Cardiac muscle cell (in vitro differentiated cells and primary cell): Measurements from ENCODE around the gene UBXN11. TPM values are rescaled to one million over a fixed set of nuclear protein-coding genes. Genes with fewer than 3 reads are reported as not detected.

Experiments used
- DNase-seq, 2 donors: peaks; one replicate each; pipeline versions ENCODE4 v3.0.0 to v3.0.0-alpha.2; 2010 to 2017; ENCODE audit warnings: low read depth in 1 of 2, low spot score in 1 of 2
- H3K27ac ChIP-seq: fragments of 200-600 bp; sonication (generic); 2 replicates; pipeline ENCODE4 v1.5.1; 2016
- H3K27me3 ChIP-seq: fragments of 200-600 bp; sonication (generic); 2 replicates; pipeline ENCODE4 v1.6.0; 2016; ENCODE audit warnings: control low read depth
- H3K36me3 ChIP-seq: fragments of 200-600 bp; sonication (generic); 2 replicates; pipeline ENCODE4 v1.5.1; 2016; ENCODE audit warnings: control low read depth
- H3K4me1 ChIP-seq: fragments of 200-600 bp; sonication (generic); 2 replicates; pipeline ENCODE4 v1.8.1; 2017; ENCODE audit warnings: low read depth, mild to moderate bottlenecking, mixed run types
- H3K4me3 ChIP-seq: fragments of 200-600 bp; sonication (generic); 2 replicates; pipeline ENCODE4 v1.5.1; 2016; ENCODE audit warnings: mild to moderate bottlenecking
- H3K9me3 ChIP-seq: fragments of 200-600 bp; sonication (generic); 2 replicates; pipeline ENCODE4 v1.5.1; 2017; ENCODE audit warnings: low read depth, mild to moderate bottlenecking, control low read depth
- polyA plus RNA-seq: library from polyadenylated mRNA; unstranded; fragments of >200 nt; fragmentation: Nextera tagmentation; extraction: Ambion mirVana; gene quantifications from 2 replicates; pipeline ENCODE4 v1.2.1, GENCODE V29; 2016
- total RNA-seq: library from RNA; depleted of rRNA; stranded (reverse); fragments of >200 nt; gene quantifications from 2 replicates; pipeline ENCODE4 v1.2.3, GENCODE V29; 2016
- TF ChIP-seq, protein P1 (sequence below): IDR thresholded peaks from 2 replicates; pipeline ENCODE4 v1.5.1; 2012; ENCODE audit warnings: low read depth, mild to moderate bottlenecking, low read length

The UBXN11 gene
- total and polyA plus RNA-seq, 2 experiments from 2014 or later: 21.1 to 41.3 TPM

DNA sequence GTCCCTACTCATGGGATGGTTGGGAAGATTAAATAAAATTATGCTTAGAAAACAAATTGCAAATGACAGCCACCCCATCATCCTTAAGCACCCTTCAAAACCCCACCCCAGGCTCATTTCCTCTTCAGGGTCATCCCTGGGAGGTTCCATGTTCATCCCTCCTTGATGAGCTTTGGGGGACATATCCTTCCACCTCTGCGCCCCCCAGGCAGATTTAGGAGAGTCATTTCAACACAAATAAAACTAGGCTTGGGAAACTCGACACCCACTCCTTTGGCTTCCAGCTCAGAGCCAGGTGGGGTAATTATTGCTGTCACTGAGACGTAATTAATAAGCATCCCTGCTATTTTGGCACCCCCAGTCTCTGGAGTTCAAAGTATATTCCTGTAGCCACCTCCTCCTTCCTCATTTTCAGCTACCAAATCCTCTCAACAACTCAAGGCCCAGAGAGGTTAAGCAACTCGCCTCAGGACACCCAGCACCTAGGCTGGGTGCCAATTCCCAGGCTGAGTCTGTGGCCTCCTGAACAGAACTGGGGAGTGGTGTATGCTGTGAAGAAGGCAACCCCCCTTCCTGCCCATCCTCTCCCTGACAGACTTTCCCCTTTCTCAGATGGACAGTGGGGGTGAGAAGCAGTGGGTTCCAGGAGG is 46.9 kb upstream of the UBXN11 start:
- no peaks in the 10 kb centered on the region for H3K9me3 ChIP-seq
- peaks cover 17% of the 10 kb centered on the region for H3K27me3 ChIP-seq
- peaks cover 10% of the 10 kb centered on the region for H3K4me1 ChIP-seq
- no peak overlapping the region for H3K27ac ChIP-seq
- DNase-seq: no peak
- no peaks in the 10 kb centered on the region for H3K36me3 ChIP-seq
- TF ChIP-seq, protein P1, sequence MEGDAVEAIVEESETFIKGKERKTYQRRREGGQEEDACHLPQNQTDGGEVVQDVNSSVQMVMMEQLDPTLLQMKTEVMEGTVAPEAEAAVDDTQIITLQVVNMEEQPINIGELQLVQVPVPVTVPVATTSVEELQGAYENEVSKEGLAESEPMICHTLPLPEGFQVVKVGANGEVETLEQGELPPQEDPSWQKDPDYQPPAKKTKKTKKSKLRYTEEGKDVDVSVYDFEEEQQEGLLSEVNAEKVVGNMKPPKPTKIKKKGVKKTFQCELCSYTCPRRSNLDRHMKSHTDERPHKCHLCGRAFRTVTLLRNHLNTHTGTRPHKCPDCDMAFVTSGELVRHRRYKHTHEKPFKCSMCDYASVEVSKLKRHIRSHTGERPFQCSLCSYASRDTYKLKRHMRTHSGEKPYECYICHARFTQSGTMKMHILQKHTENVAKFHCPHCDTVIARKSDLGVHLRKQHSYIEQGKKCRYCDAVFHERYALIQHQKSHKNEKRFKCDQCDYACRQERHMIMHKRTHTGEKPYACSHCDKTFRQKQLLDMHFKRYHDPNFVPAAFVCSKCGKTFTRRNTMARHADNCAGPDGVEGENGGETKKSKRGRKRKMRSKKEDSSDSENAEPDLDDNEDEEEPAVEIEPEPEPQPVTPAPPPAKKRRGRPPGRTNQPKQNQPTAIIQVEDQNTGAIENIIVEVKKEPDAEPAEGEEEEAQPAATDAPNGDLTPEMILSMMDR: no peak
- no peak overlapping the region for H3K4me3 ChIP-seq

DNA sequence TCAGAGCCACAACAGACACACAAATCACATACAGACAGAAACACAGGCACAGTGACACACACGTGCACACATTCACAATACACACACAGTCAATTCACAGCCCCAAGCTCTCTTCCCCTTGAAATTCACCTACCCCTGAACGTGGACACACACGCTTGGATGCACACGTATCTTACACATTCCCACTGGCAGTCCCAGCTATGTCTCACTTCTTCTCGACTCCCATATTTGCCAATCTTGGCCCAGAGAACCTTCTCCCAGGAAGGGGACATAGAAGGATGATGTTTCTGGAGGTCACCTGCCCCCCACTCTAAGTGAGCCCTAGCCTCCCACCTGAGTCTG is 45.9 kb upstream of the UBXN11 start:
- no peak overlapping the region for H3K4me3 ChIP-seq

DNA sequence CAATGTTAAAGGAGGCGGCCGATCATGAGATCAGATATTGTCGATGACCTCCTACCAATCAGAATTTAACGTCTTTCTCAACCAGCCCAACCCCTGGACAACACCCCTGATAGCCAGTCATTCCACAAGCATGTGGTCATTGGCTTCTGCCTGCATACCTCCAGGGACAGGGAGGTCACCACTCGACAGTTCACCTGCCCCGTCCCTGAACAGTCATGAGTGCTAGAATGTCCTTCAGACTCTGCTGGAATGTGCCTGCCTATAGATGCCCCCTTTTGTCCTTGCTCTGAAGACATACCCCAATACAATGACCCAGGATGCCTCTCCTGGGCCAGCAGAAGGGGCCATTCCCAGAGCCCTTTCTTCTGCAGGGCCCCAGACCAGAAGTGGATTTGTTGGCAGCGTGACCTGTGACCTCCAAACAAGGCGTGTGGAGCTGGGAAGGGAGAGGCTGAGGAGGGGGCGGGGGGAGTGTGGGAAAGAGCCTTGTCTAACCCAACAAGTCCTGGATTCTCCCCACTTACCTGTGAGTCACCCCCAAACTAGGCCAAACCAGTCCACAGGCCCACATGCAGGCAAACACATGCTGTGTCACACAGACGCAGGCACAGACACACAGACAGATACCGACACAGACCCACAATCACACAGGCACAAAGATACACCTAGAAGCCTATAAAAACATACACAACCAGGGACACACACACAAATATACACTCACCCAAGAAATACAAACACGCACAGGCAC is 45.3 kb upstream of the UBXN11 start:
- peaks cover 10% of the 10 kb centered on the region for H3K4me1 ChIP-seq
- H3K36me3 ChIP-seq: no peaks in the 10 kb centered on the region
- no peak overlapping the region for H3K27ac ChIP-seq
- peaks cover 1% of the 10 kb centered on the region for H3K27me3 ChIP-seq
- no peaks in the 10 kb centered on the region for H3K9me3 ChIP-seq
- no peak overlapping the region for H3K4me3 ChIP-seq
- no peak for DNase-seq
- TF ChIP-seq, protein P1: no peak

More for the DNA sequence above, 45.9 kb upstream of the UBXN11 start:
- Histone ChIP-seq H3K4me1 (peaks cover 10% of the 10 kb centered on the region), H3K27me3 (peaks cover 7% of the 10 kb centered on the region), H3K27ac (no peak overlapping the region), H3K36me3 (no peaks in the 10 kb centered on the region), H3K9me3 (no peaks in the 10 kb centered on the region)
- TF ChIP-seq, protein P1: no peak
- no peak for DNase-seq

DNA sequence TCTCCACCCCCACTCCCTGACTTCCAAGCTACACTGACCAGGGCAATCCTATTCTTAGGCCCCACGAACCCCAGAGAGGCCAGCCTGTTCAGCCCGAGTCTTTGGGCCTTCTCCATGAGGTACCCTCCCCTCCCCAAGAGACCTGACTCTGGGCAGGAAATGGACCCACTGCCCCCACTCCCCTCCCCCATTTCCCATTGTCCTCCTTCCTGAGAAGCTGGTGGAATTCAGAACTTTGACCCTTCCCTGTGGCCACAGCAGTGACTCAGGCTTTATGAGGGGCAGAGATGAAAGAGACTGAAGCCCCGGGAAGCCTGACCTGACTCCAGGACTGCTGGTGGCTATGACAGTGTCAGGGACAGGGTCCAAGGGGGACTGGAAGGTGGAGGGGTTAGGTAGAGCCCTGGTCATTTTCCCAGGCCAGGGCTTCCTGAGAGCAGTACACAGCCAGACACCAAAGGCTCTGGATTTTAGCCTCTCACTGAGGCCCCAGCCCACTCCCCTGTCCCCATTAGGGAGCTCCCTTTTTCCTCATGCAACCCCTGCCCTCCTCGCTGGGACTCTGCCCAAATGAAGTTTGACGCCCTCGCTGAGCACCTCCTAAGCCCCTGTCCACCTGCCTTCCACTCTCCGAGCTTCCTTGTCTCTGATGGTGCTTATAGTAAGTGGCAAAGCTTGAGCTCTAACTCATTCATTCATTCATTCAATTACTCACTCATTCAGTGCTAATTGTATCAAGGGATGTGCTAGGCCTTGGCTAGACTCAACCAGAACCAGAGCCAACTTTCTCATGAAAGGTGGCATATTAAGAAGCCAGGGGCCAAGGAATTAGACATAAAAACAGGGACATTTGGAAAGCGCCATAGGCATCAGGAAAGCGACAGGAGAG is 44.5 kb upstream of the UBXN11 start:
- Histone ChIP-seq H3K4me3 (no peak overlapping the region), H3K27ac (no peak overlapping the region), H3K9me3 (no peaks in the 10 kb centered on the region), H3K4me1 (peaks cover 10% of the 10 kb centered on the region), H3K36me3 (no peaks in the 10 kb centered on the region), H3K27me3 (no peaks in the 10 kb centered on the region)
- TF ChIP-seq, protein P1: no peak
- DNase-seq: peak in 1 of 2 donors; percentile 30

DNA sequence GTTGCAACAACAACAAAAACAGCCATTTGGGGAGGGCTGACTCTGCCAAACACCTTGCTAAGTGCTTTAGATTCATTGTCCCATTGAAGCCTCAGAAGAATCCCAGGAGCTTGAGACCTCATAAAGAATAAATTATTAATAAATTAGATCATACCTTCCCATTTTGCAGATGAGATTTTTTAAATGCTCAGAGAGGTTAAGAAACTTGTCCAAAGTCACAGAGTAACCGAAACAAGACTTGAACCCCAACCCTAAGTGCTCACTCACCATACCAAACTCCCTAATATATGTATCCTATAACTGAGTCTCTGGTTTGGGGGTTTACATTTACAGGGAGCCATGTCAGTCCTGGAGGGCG is 43.9 kb upstream of the UBXN11 start:
- H3K9me3 ChIP-seq: no peaks in the 10 kb centered on the region
- TF ChIP-seq, protein P1: no peak
- H3K4me3 ChIP-seq: no peak overlapping the region
- H3K27ac ChIP-seq: no peak overlapping the region
- DNase-seq: no peak
- H3K27me3 ChIP-seq: no peaks in the 10 kb centered on the region
- no peaks in the 10 kb centered on the region for H3K36me3 ChIP-seq
- H3K4me1 ChIP-seq: peaks cover 10% of the 10 kb centered on the region
